Tibial nerve (tissue), 3 donors: Measurements from ENCODE around the gene INAFM1.

ENCODE experiments used
- CTCF ChIP-seq, 5 experiments: fragments of 200-600 bp in 3 of 5; fragments of 450-650 bp in 2 of 5; sonication (generic) in 3 of 5; IDR thresholded peaks; one replicate each; pipeline ENCODE4 v1.5.1; 2016 to 2019; ENCODE audit warnings: antibody characterized with exemption in 5 of 5, mild to moderate bottlenecking in 3 of 5, moderate library complexity in 2 of 5
- POLR2A ChIP-seq, 2 donors: fragments of 450-650 bp; IDR thresholded peaks; one replicate each; pipeline ENCODE4 v1.6.1; 2017; ENCODE audit warnings: antibody characterized with exemption in 2 of 2, mild to moderate bottlenecking in 2 of 2, moderate library complexity in 2 of 2

GRCh38 chr19:47230054-47230920 lies 44.4 kb upstream of the INAFM1 start:
- TF ChIP-seq CTCF (IDR thresholded peaks at IDR 0.05), result peak; percentile 88 to 99 (median 95)
- no peak for TF ChIP-seq POLR2A (IDR thresholded peaks at IDR 0.05)
